Measurements from ENCODE around the gene STX1A. TPM values are rescaled to one million over a fixed set of nuclear protein-coding genes. Genes with fewer than 3 reads are reported as not detected.

The STX1A gene
- total RNA-seq, 4 donors from 2014 or later: 2.3 to 19.1 (median 11.0) TPM

DNA sequence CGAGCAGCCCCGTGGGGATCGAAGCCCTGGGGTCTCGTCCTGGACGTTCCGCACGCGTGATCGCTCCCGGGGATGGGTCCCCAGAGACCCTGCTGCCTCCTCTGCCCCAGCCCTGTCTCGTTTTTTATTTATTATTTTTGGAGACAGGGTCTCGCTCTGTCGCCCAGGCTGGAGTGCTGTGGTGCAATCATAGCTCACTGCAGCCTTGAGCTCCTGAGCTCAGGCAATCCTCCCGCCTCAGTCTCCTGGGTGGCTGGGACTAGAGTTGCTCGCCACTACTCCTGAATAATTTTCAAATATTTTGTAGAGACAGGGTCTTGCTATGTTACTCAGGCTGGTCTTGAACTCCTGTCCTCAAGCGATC lies 319 bp upstream of the STX1A start:
- TF ChIP-seq POLR2A (IDR thresholded peaks at IDR 0.05): no peak
- TF ChIP-seq, protein P1, sequence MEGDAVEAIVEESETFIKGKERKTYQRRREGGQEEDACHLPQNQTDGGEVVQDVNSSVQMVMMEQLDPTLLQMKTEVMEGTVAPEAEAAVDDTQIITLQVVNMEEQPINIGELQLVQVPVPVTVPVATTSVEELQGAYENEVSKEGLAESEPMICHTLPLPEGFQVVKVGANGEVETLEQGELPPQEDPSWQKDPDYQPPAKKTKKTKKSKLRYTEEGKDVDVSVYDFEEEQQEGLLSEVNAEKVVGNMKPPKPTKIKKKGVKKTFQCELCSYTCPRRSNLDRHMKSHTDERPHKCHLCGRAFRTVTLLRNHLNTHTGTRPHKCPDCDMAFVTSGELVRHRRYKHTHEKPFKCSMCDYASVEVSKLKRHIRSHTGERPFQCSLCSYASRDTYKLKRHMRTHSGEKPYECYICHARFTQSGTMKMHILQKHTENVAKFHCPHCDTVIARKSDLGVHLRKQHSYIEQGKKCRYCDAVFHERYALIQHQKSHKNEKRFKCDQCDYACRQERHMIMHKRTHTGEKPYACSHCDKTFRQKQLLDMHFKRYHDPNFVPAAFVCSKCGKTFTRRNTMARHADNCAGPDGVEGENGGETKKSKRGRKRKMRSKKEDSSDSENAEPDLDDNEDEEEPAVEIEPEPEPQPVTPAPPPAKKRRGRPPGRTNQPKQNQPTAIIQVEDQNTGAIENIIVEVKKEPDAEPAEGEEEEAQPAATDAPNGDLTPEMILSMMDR (IDR thresholded peaks at IDR 0.05): no peak
- Histone ChIP-seq H3K27me3 (no peaks in the 10 kb centered on the region), H3K36me3 (no peaks in the 10 kb centered on the region), H3K4me1 (peaks cover 0 to 12% of the 10 kb centered on the region in 2 donors), H3K4me3 (peak overlapping the region; percentile 33 to 70), H3K27ac (no peak overlapping the region), H3K9me3 (no peaks in the 10 kb centered on the region)
- intact Hi-C loops (cut with DNase I; ENCODE audit: low total_unique reads): no loop called here
- DNase-seq: no peak

DNA sequence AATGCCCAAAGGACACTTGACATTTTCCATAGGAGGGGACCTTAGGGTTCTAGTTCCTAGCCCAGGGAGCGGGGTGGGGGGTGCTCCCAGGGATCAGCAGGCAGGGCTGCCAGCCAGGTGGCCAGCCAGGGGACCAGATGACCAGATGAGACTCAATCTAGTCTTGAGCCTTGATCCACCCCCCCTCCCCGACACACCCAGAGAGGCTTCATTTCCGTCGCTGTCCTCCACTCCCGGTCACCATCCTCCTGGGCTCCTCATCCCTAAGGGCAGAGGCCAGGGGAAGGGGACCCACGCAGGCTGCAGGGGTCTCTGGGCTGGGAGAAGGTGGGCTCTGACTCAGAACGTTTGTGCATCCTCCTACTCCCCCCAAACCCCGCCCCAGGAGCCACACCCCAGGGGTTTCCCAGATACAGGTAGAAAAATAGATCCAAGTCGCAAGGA lies 1.0 kb downstream of the STX1A start:
- Histone ChIP-seq H3K27me3 (no peaks in the 10 kb centered on the region), H3K9me3 (no peaks in the 10 kb centered on the region), H3K4me1 (peaks cover 0 to 12% of the 10 kb centered on the region in 2 donors), H3K4me3 (peak overlapping the region; percentile 49 to 70), H3K36me3 (no peaks in the 10 kb centered on the region), H3K27ac (no peak overlapping the region)
- TF ChIP-seq, protein P1 (IDR thresholded peaks at IDR 0.05): no peak
- TF ChIP-seq POLR2A (IDR thresholded peaks at IDR 0.05): no peak
- no peak for DNase-seq
- intact Hi-C loops (cut with DNase I; ENCODE audit: low total_unique reads): no loop called here

DNA sequence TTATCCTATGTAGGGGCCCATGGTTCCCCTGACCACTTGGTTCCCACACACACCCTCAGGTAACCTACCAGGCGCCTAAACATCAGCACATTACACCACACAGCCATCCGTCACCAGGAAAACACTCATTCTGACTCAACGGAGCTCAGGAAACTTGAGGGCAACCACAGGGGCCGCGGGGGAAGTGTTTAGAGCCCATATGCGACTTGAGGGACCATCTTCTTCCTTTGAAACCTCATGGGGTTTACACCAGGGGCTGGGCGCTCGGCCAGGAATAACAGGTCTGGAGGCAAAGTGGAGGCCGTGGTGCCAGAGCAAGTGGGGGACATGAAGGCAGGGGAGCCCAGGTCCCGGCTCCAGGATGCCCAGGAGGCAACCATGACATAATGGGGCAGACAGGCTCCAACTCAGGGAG lies 1.5 kb downstream of the STX1A start:
- H3K36me3 ChIP-seq: no peaks in the 10 kb centered on the region
- no peak for DNase-seq
- TF ChIP-seq, protein P1 (IDR thresholded peaks at IDR 0.05): no peak
- TF ChIP-seq POLR2A (IDR thresholded peaks at IDR 0.05): no peak
- H3K4me1 ChIP-seq: peaks cover 0 to 12% of the 10 kb centered on the region in 2 donors
- no peak overlapping the region for H3K4me3 ChIP-seq
- H3K9me3 ChIP-seq: no peaks in the 10 kb centered on the region
- intact Hi-C loops (cut with DNase I; ENCODE audit: low total_unique reads): no loop called here
- no peak overlapping the region for H3K27ac ChIP-seq
- H3K27me3 ChIP-seq: no peaks in the 10 kb centered on the region

DNA sequence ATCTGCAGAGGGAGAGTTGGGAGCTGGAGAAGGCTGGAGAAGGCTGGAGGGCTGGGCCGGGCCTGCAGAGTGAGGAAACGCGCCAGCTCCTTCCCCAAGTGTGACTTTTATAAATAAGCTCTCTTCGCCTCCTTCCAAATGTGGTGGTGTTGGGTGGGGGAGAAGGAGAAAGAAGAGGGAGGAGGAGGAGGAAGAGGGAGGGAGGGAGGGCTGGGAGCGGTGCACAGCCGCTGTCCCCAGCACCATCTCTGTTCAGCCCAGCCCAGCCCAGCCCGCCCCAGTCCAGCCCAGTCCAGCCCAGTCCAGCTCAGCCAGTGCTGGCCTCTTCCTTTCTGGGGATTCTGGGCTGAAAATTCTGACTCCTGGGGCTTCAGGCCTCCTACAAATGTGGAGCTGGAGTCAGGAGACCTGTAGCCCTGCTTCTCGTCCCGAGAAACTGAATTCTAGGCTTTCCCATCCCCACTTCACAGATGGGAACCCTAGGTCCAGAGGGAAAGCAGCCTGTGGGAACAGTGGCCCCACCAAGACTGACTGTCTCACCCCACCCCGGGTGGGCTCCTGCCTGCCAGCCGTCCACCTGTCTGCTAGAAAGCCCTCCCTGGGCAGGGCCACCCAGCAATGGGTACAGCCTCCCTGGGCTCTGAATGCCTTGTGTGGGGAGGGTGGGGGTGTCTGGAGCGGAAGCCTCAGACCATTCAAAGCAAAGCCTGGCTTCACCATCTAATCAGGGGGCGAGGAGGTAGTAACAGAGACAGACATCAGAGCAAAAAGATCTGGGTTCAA lies 2.3 kb downstream of the STX1A start:
- intact Hi-C loops (cut with DNase I; ENCODE audit: low total_unique reads): no loop called here
- TF ChIP-seq, protein P1 (IDR thresholded peaks at IDR 0.05): no peak
- no peak for TF ChIP-seq POLR2A (IDR thresholded peaks at IDR 0.05)
- Histone ChIP-seq H3K27ac (peak overlapping the region in 1 of 2 donors; percentile 34), H3K9me3 (no peaks in the 10 kb centered on the region), H3K4me1 (peaks cover 0 to 12% of the 10 kb centered on the region in 2 donors), H3K4me3 (no peak overlapping the region), H3K27me3 (no peaks in the 10 kb centered on the region), H3K36me3 (no peaks in the 10 kb centered on the region)
- no peak for DNase-seq

DNA sequence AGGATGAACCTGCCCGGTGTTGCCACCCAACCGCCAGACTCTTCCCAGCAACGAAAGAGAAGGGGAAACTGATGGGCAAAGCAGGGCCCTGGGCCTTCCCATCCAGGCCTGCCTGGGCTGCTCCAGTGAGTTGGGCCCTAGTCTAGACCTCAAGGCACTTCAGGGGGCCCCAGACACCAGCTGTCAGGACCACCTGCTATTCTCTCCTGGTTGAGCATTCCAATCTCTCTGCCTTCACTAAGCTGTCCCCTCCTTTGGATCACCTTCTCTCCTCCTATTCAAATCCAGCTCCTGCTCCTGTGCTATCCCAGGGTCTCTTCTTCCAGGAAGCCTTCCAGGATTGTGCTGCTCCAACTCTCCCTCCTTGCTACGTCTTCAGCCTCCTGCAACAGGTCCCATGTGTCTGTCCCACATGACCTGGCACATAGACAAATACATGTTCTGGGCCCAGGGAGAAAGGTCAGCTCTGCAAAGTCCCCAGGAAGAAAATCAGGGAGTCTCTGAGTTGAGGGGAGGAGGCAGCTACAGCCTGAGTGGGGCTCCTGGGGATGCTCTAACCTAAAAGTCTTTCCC lies 3.1 kb downstream of the STX1A start:
- Histone ChIP-seq H3K4me3 (no peak overlapping the region), H3K27me3 (no peaks in the 10 kb centered on the region), H3K27ac (peak overlapping the region in 1 of 2 donors; percentile 34), H3K36me3 (no peaks in the 10 kb centered on the region), H3K4me1 (peaks cover 0 to 12% of the 10 kb centered on the region in 2 donors), H3K9me3 (no peaks in the 10 kb centered on the region)
- intact Hi-C loops (cut with DNase I; ENCODE audit: low total_unique reads): no loop called here
- no peak for TF ChIP-seq POLR2A (IDR thresholded peaks at IDR 0.05)
- no peak for DNase-seq

Measured in uterus (tissue), 4 donors.